Naive thymus-derived CD4-positive, alpha-beta T cell (primary cell): ENCODE measurements around the gene RTN4R. TPM values are rescaled to one million over a fixed set of nuclear protein-coding genes. Genes with fewer than 3 reads are reported as not detected.

Experiments used
- ATAC-seq: fragments of 150-1000 bp; cut with Tn5 transposase; 2 replicates; pipeline ENCODE4 v1.10.0; 2021; ENCODE audit warnings: mild to moderate bottlenecking, moderate library complexity
- CTCF ChIA-PET: fragments of 350-600 bp; sonication (Branson Sonifier 250); formaldehyde crosslinking; loops from one replicate; lab custom pipeline; 2021; ENCODE audit warnings: antibody characterized with exemption; lab: Charles Lee
- POLR2A ChIA-PET: fragments of 350-600 bp; sonication (Branson Sonifier 250); formaldehyde crosslinking; loops from one replicate; lab custom pipeline; 2021; ENCODE audit warnings: antibody characterized with exemption, inconsistent platforms; lab: Charles Lee
- DNase-seq, 9 donors: peaks; one replicate each; pipeline versions ENCODE4 v3.0.0 to v3.0.0-alpha.2; 2020 to 2022; ENCODE audit warnings: mixed read lengths in 1 of 9
- H3K27ac ChIP-seq: one replicate; pipeline ENCODE4 v1.7.0; 2013; ENCODE audit warnings: mild to moderate bottlenecking, low read depth, low read length, moderate library complexity
- H3K27me3 ChIP-seq, 2 donors: one replicate each; pipeline ENCODE4 v1.7.0; 2013; ENCODE audit warnings: low read length in 2 of 2, mild to moderate bottlenecking in 2 of 2, moderate library complexity in 2 of 2; ENCODE audit not compliant: control insufficient read depth in 2 of 2, insufficient read depth in 2 of 2
- H3K36me3 ChIP-seq, 3 experiments: 1 replicate in 2 of 3; 2 replicates in 1 of 3; pipeline ENCODE4 v1.7.0; 2013; ENCODE audit warnings: low read length in 3 of 3, mild to moderate bottlenecking in 3 of 3, moderate library complexity in 1 of 3; ENCODE audit not compliant: insufficient read depth in 3 of 3, control insufficient read depth in 2 of 3
- H3K4me1 ChIP-seq, 2 donors: one replicate each; pipeline ENCODE4 v1.7.0; 2013; ENCODE audit warnings: low read length in 2 of 2, mild to moderate bottlenecking in 2 of 2, moderate library complexity in 1 of 2; ENCODE audit not compliant: control insufficient read depth in 2 of 2, insufficient read depth in 2 of 2
- H3K4me3 ChIP-seq: 2 replicates; pipeline ENCODE4 v1.7.0; 2013; ENCODE audit warnings: mild to moderate bottlenecking, low read length
- H3K9me3 ChIP-seq, 3 experiments: 1 replicate in 2 of 3; 2 replicates in 1 of 3; pipeline ENCODE4 v1.7.0; 2013; ENCODE audit warnings: low read length in 3 of 3; ENCODE audit not compliant: control insufficient read depth in 2 of 3
- H3K27ac Mint-ChIP-seq, 9 donors: one replicate each; pipeline ENCODE4 v1.8.0; 2020 to 2022; ENCODE audit warnings: mixed read lengths in 9 of 9, mild to moderate bottlenecking in 8 of 9, moderate library complexity in 5 of 9, inconsistent platforms in 2 of 9
- H3K27me3 Mint-ChIP-seq, 5 donors: one replicate each; pipeline ENCODE4 v1.8.0; 2021 to 2022; ENCODE audit warnings: mixed read lengths in 5 of 5, mild to moderate bottlenecking in 1 of 5
- H3K36me3 Mint-ChIP-seq, 5 donors: one replicate each; pipeline ENCODE4 v1.8.0; 2020 to 2022; ENCODE audit warnings: mixed read lengths in 5 of 5, mild to moderate bottlenecking in 3 of 5, inconsistent platforms in 1 of 5
- H3K4me1 Mint-ChIP-seq, 7 donors: one replicate each; pipeline ENCODE4 v1.8.0; 2020 to 2022; ENCODE audit warnings: mixed read lengths in 7 of 7, mild to moderate bottlenecking in 3 of 7, inconsistent platforms in 1 of 7
- H3K4me3 Mint-ChIP-seq, 10 donors: one replicate each; pipeline ENCODE4 v1.8.0; 2020 to 2022; ENCODE audit warnings: mild to moderate bottlenecking in 10 of 10, mixed read lengths in 10 of 10, moderate library complexity in 6 of 10, inconsistent platforms in 2 of 10
- H3K9me3 Mint-ChIP-seq, 11 donors: one replicate each; pipeline ENCODE4 v1.8.0; 2020 to 2022; ENCODE audit warnings: mixed read lengths in 11 of 11, mild to moderate bottlenecking in 4 of 11, inconsistent platforms in 1 of 11, moderate library complexity in 1 of 11
- intact Hi-C, 2 donors: fragments of 100-400 bp; cut with micrococcal nuclease; formaldehyde crosslinking; loops; one replicate each; pipeline ENCODE4 v1.15.1; 2023
- polyA plus RNA-seq, 2 donors: library from polyadenylated mRNA; unstranded; fragments of 300-500 nt; fragmentation: Illumina TruSeq; gene quantifications; one replicate each; pipeline ENCODE4 v1.2.3, GENCODE V29; 2021
- total RNA-seq, 6 experiments: library from RNA in 5 of 6; stranded (reverse) in 5 of 6; gene quantifications; 1 replicate in 5 of 6; 2 replicates in 1 of 6; pipeline ENCODE4 v1.2.3 and lab custom pipeline; 2021 to 2026

The RTN4R gene
- total and polyA plus RNA-seq, 7 experiments from 2014 or later = 0.98 to 2.9 (median 2.0) TPM

GRCh38 chr22:20238536-20238900 lies 29.6 kb downstream of the RTN4R start:
- H3K27me3 Mint-ChIP-seq = no peaks in the 10 kb centered on the region
- Histone ChIP-seq H3K4me3 (no peak overlapping the region), H3K9me3 (no peaks in the 10 kb centered on the region), H3K36me3 (no peaks in the 10 kb centered on the region), H3K27ac (peak overlapping the region; percentile 49), H3K27me3 (no peaks in the 10 kb centered on the region), H3K4me1 (peaks cover 31 to 59% of the 10 kb centered on the region in 2 donors)
- CTCF ChIA-PET = interaction anchor here (0.8 to 1.6 kb wide), 2 partner anchors 9 to 81 kb away, joined by 3 to 6 read pairs; no protein-coding TSS in a partner anchor
- POLR2A ChIA-PET = interaction anchor here (0.7 to 2.2 kb wide), 7 partner anchors 9 to 61 kb away, joined by 3 to 7 read pairs (median 3); no protein-coding TSS in a partner anchor
- H3K27ac Mint-ChIP-seq = peak overlapping the region; percentile 36 to 87 (median 79)
- ATAC-seq (peak; percentile 64), DNase-seq (peak in 7 of 9 donors; percentile 28 to 50 (median 38))
- H3K9me3 Mint-ChIP-seq = no peaks in the 10 kb centered on the region
- H3K36me3 Mint-ChIP-seq = no peaks in the 10 kb centered on the region
- H3K4me3 Mint-ChIP-seq = peak overlapping the region in 8 of 10 donors; percentile 29 to 54 (median 40)
- intact Hi-C loops = loop anchor here (1.0 kb wide), 3 partner anchors 32 to 81 kb away; no protein-coding TSS in a partner anchor
- peaks cover 8 to 47% (median 14%) of the 10 kb centered on the region in 7 donors for H3K4me1 Mint-ChIP-seq

GRCh38 chr22:20237480-20238440 lies 30.4 kb downstream of the RTN4R start:
- Histone ChIP-seq H3K4me1 (peaks cover 24 to 51% of the 10 kb centered on the region in 2 donors), H3K27me3 (no peaks in the 10 kb centered on the region), H3K27ac (peak overlapping the region; percentile 49), H3K36me3 (no peaks in the 10 kb centered on the region), H3K9me3 (no peaks in the 10 kb centered on the region), H3K4me3 (no peak overlapping the region)
- intact Hi-C loops = loop anchor here (1.0 kb wide), 3 partner anchors 31 to 80 kb away; no protein-coding TSS in a partner anchor
- peak in 7 of 9 donors; percentile 35 to 72 (median 63) for DNase-seq
- no peaks in the 10 kb centered on the region for H3K27me3 Mint-ChIP-seq
- CTCF ChIA-PET = interaction anchor here (0.8 to 1.6 kb wide), 2 partner anchors 9 to 81 kb away, joined by 3 to 6 read pairs; no protein-coding TSS in a partner anchor
- peak overlapping the region in 8 of 10 donors; percentile 29 to 54 (median 40) for H3K4me3 Mint-ChIP-seq
- no peaks in the 10 kb centered on the region for H3K36me3 Mint-ChIP-seq
- ATAC-seq = peak; percentile 78
- POLR2A ChIA-PET = interaction anchor here (0.7 to 2.2 kb wide), 6 partner anchors 8 to 62 kb away, joined by 3 to 7 read pairs (median 3); no protein-coding TSS in a partner anchor
- H3K9me3 Mint-ChIP-seq = no peaks in the 10 kb centered on the region
- peaks cover 3 to 40% (median 13%) of the 10 kb centered on the region in 7 donors for H3K4me1 Mint-ChIP-seq
- H3K27ac Mint-ChIP-seq = peak overlapping the region; percentile 41 to 88 (median 80)

GRCh38 chr22:20236052-20236717 lies 31.9 kb downstream of the RTN4R start:
- ChIA-PET POLR2A (no interaction called here), CTCF (no interaction called here)
- H3K4me1 ChIP-seq = peaks cover 23 to 36% of the 10 kb centered on the region in 2 donors
- H3K27me3 Mint-ChIP-seq = no peaks in the 10 kb centered on the region
- intact Hi-C loops = no loop called here
- H3K9me3 Mint-ChIP-seq = no peaks in the 10 kb centered on the region
- H3K4me3 Mint-ChIP-seq = no peak overlapping the region
- ATAC-seq = no peak
- no peak for DNase-seq
- peak overlapping the region; percentile 49 for H3K27ac ChIP-seq
- no peaks in the 10 kb centered on the region for H3K36me3 Mint-ChIP-seq
- H3K4me3 ChIP-seq = no peak overlapping the region
- no peaks in the 10 kb centered on the region for H3K9me3 ChIP-seq
- no peaks in the 10 kb centered on the region for H3K36me3 ChIP-seq
- no peaks in the 10 kb centered on the region for H3K27me3 ChIP-seq
- H3K27ac Mint-ChIP-seq = peak overlapping the region in 3 of 9 donors; percentile 36 to 51 (median 38)
- H3K4me1 Mint-ChIP-seq = peaks cover 0 to 31% (median 5%) of the 10 kb centered on the region in 7 donors

GRCh38 chr22:20235389-20235991 lies 32.6 kb downstream of the RTN4R start:
- Mint-ChIP-seq H3K36me3 (no peaks in the 10 kb centered on the region), H3K27ac (peak overlapping the region in 2 of 9 donors; percentile 36 to 51), H3K9me3 (no peaks in the 10 kb centered on the region), H3K4me1 (peaks cover 0 to 25% (median 5%) of the 10 kb centered on the region in 7 donors), H3K27me3 (no peaks in the 10 kb centered on the region), H3K4me3 (no peak overlapping the region)
- no peak overlapping the region for H3K27ac ChIP-seq
- CTCF ChIA-PET = no interaction called here
- intact Hi-C loops = no loop called here
- H3K27me3 ChIP-seq = no peaks in the 10 kb centered on the region
- H3K36me3 ChIP-seq = no peaks in the 10 kb centered on the region
- no peaks in the 10 kb centered on the region for H3K9me3 ChIP-seq
- H3K4me1 ChIP-seq = peaks cover 16 to 30% of the 10 kb centered on the region in 2 donors
- no peak overlapping the region for H3K4me3 ChIP-seq
- POLR2A ChIA-PET = no interaction called here
- no peak for ATAC-seq
- no peak for DNase-seq

- Histone ChIP-seq H3K27me3 (no peaks in the 10 kb centered on the region), H3K4me1 (peaks cover 10 to 24% of the 10 kb centered on the region in 2 donors), H3K9me3 (no peaks in the 10 kb centered on the region), H3K4me3 (no peak overlapping the region), H3K36me3 (no peaks in the 10 kb centered on the region), H3K27ac (no peak overlapping the region)
- H3K36me3 Mint-ChIP-seq = no peaks in the 10 kb centered on the region
- ChIA-PET CTCF (no interaction called here), POLR2A (no interaction called here)
- DNase-seq = no peak
- no peak overlapping the region for H3K4me3 Mint-ChIP-seq
- H3K4me1 Mint-ChIP-seq = peaks cover 0 to 20% (median 5%) of the 10 kb centered on the region in 7 donors
- ATAC-seq = no peak
- H3K27me3 Mint-ChIP-seq = no peaks in the 10 kb centered on the region
- no peak overlapping the region for H3K27ac Mint-ChIP-seq
- H3K9me3 Mint-ChIP-seq = no peaks in the 10 kb centered on the region
- intact Hi-C loops = no loop called here
Measured at GRCh38 chr22:20234760-20235388, 33.2 kb downstream of the RTN4R start.

- Mint-ChIP-seq H3K27me3 (no peaks in the 10 kb centered on the region), H3K9me3 (no peaks in the 10 kb centered on the region), H3K4me3 (no peak overlapping the region), H3K27ac (no peak overlapping the region), H3K4me1 (peaks cover 0 to 15% (median 5%) of the 10 kb centered on the region in 7 donors), H3K36me3 (no peaks in the 10 kb centered on the region)
- intact Hi-C loops = no loop called here
- CTCF ChIA-PET = no interaction called here
- DNase-seq = no peak
- Histone ChIP-seq H3K9me3 (no peaks in the 10 kb centered on the region), H3K27ac (no peak overlapping the region), H3K4me3 (no peak overlapping the region), H3K27me3 (no peaks in the 10 kb centered on the region), H3K4me1 (peaks cover 10 to 18% of the 10 kb centered on the region in 2 donors), H3K36me3 (no peaks in the 10 kb centered on the region)
- no peak for ATAC-seq
- POLR2A ChIA-PET = no interaction called here
Measured at GRCh38 chr22:20234314-20234682, 33.8 kb downstream of the RTN4R start.
